OCI-LY1 (cell line): ENCODE results near the gene PALS1.

Experiments used
- H2AFZ ChIP-seq: fragments of 200-600 bp; sonication (generic), shearing (Covaris generic); 2 replicates; pipeline ENCODE4 v1.6.0; 2014; ENCODE audit warnings: antibody characterized with exemption, mild to moderate bottlenecking, low read length
- H3F3A ChIP-seq: fragments of 200-600 bp; sonication (generic), shearing (Covaris generic); 2 replicates; pipeline ENCODE4 v1.6.0; 2014; ENCODE audit warnings: mild to moderate bottlenecking, antibody characterized with exemption, low read length, moderate library complexity; ENCODE audit not compliant: insufficient read depth
- H3K27ac ChIP-seq: fragments of 200-600 bp; sonication (generic); 2 replicates; pipeline ENCODE4 v1.5.1; 2014; ENCODE audit warnings: low read length, mixed run types, mild to moderate bottlenecking, low read depth; ENCODE audit not compliant: poor library complexity, severe bottlenecking
- H3K27me3 ChIP-seq: fragments of 200-600 bp; sonication (generic); 2 replicates; pipeline ENCODE4 v1.6.0; 2014; ENCODE audit warnings: antibody characterized with exemption, mild to moderate bottlenecking, low read length, moderate library complexity; ENCODE audit not compliant: insufficient read depth
- H3K36me3 ChIP-seq: fragments of 200-600 bp; sonication (generic); 2 replicates; pipeline ENCODE4 v1.6.1; 2014; ENCODE audit warnings: mild to moderate bottlenecking, antibody characterized with exemption, low read length, moderate library complexity, mixed read lengths; ENCODE audit not compliant: insufficient read depth
- H3K4me1 ChIP-seq: fragments of 200-600 bp; sonication (generic); 2 replicates; pipeline ENCODE4 v1.5.1; 2014; ENCODE audit warnings: mild to moderate bottlenecking, low read length, moderate library complexity; ENCODE audit not compliant: insufficient read depth, severe bottlenecking
- H3K4me2 ChIP-seq: fragments of 200-600 bp; sonication (generic), shearing (Covaris generic); 2 replicates; pipeline ENCODE4 v1.6.1; 2014; ENCODE audit warnings: low read length
- H3K4me3 ChIP-seq: fragments of 200-600 bp; sonication (generic); 2 replicates; pipeline ENCODE4 v1.5.1; 2014; ENCODE audit warnings: low read length, low read depth, mild to moderate bottlenecking, mixed read lengths; ENCODE audit not compliant: poor library complexity, severe bottlenecking
- H3K79me2 ChIP-seq: fragments of 200-600 bp; shearing (Covaris generic); 2 replicates; pipeline ENCODE4 v1.6.1; 2016; ENCODE audit warnings: mixed run types, low read length, mixed read lengths; ENCODE audit not compliant: insufficient read depth
- H3K9ac ChIP-seq: fragments of 200-600 bp; sonication (generic), shearing (Covaris generic); 2 replicates; pipeline ENCODE4 v1.6.1; 2014; ENCODE audit warnings: mild to moderate bottlenecking, low read length, mixed read lengths
- H3K9me2 ChIP-seq: fragments of 200-600 bp; sonication (generic), shearing (Covaris generic); 2 replicates; pipeline ENCODE4 v1.6.1; 2014; ENCODE audit warnings: low read depth, mild to moderate bottlenecking, low read length, mixed read lengths
- H3K9me3 ChIP-seq: fragments of 200-600 bp; shearing (Covaris generic); 2 replicates; pipeline ENCODE4 v1.6.1; 2014; ENCODE audit warnings: low read length, mixed read lengths
- H4K20me1 ChIP-seq: fragments of 200-600 bp; sonication (generic), shearing (Covaris generic); 2 replicates; pipeline ENCODE4 v1.6.0; 2016; ENCODE audit warnings: mild to moderate bottlenecking, low read length; ENCODE audit not compliant: insufficient read depth
- EZH2 ChIP-seq: fragments of 200-600 bp; sonication (generic), shearing (Covaris generic); IDR thresholded peaks from 2 replicates; pipeline ENCODE4 v1.8.0; 2017; ENCODE audit warnings: borderline replicate concordance, mixed run types, mild to moderate bottlenecking, antibody characterized with exemption, low read length, moderate library complexity, mixed read lengths
- TF ChIP-seq, protein P1 (sequence below): fragments of 200-600 bp; sonication (generic), shearing (Covaris generic); IDR thresholded peaks from 2 replicates; pipeline ENCODE4 v1.5.1; 2017; ENCODE audit warnings: mild to moderate bottlenecking, antibody characterized with exemption, low read length, moderate library complexity, mixed read lengths

The PALS1 gene

DNA sequence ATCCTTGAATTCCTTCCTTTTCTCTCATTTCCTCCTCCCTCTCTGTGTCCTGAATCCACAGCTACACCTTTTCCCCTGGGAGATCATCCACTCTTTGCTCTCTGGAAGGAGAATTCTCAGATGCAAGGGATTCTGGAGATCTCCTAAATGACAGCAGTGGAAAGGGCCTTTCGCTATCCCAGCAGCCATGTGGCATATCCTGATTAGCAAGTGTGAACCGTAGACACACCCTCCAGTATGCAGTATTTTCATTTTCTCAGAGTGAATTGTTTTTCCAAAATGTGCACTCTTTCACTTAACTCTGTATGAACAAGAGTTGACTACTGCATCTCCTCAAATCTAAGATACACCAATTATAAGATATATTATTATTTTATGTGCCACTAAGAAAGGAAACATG lies 46.0 kb upstream of the PALS1 start:
- Histone ChIP-seq H3K79me2 (no peaks in the 10 kb centered on the region), H3F3A (no peaks in the 10 kb centered on the region), H3K9me2 (no peaks in the 10 kb centered on the region), H3K4me2 (no peak overlapping the region), H2AFZ (no peak overlapping the region), H3K4me1 (no peaks in the 10 kb centered on the region), H3K27ac (no peak overlapping the region), H3K9me3 (no peaks in the 10 kb centered on the region), H3K4me3 (no peak overlapping the region), H4K20me1 (no peaks in the 10 kb centered on the region), H3K9ac (no peak overlapping the region), H3K27me3 (no peaks in the 10 kb centered on the region), H3K36me3 (no peaks in the 10 kb centered on the region)
- TF ChIP-seq, protein P1, sequence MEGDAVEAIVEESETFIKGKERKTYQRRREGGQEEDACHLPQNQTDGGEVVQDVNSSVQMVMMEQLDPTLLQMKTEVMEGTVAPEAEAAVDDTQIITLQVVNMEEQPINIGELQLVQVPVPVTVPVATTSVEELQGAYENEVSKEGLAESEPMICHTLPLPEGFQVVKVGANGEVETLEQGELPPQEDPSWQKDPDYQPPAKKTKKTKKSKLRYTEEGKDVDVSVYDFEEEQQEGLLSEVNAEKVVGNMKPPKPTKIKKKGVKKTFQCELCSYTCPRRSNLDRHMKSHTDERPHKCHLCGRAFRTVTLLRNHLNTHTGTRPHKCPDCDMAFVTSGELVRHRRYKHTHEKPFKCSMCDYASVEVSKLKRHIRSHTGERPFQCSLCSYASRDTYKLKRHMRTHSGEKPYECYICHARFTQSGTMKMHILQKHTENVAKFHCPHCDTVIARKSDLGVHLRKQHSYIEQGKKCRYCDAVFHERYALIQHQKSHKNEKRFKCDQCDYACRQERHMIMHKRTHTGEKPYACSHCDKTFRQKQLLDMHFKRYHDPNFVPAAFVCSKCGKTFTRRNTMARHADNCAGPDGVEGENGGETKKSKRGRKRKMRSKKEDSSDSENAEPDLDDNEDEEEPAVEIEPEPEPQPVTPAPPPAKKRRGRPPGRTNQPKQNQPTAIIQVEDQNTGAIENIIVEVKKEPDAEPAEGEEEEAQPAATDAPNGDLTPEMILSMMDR = no peak
- no peak for TF ChIP-seq EZH2

DNA sequence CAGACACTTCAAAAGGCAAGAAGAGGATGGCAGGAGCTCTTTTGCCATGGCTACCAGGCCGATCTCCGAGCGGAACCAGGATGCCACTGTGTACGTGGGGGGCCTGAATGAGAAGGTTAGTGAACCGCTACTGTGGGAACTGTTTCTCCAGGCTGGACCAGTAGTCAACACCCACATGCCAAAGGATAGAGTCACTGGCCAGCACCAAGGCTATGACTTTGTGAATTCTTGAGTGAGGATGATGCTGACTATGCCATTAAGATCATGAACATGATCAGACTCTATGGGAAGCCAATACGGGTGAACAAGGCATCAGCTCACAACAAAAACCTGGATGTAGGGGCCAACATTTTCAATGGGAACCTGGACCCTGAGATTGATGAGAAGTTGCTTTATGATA lies 42.2 kb upstream of the PALS1 start:
- Histone ChIP-seq H3K4me3 (no peak overlapping the region), H4K20me1 (no peaks in the 10 kb centered on the region), H3K4me2 (no peak overlapping the region), H3K27ac (no peak overlapping the region), H3F3A (no peaks in the 10 kb centered on the region), H3K9ac (no peak overlapping the region), H3K9me3 (no peaks in the 10 kb centered on the region), H3K36me3 (no peaks in the 10 kb centered on the region), H3K4me1 (no peaks in the 10 kb centered on the region), H2AFZ (no peak overlapping the region), H3K79me2 (no peaks in the 10 kb centered on the region), H3K27me3 (no peaks in the 10 kb centered on the region), H3K9me2 (no peaks in the 10 kb centered on the region)
- TF ChIP-seq EZH2 = no peak
- TF ChIP-seq, protein P1 = no peak

DNA sequence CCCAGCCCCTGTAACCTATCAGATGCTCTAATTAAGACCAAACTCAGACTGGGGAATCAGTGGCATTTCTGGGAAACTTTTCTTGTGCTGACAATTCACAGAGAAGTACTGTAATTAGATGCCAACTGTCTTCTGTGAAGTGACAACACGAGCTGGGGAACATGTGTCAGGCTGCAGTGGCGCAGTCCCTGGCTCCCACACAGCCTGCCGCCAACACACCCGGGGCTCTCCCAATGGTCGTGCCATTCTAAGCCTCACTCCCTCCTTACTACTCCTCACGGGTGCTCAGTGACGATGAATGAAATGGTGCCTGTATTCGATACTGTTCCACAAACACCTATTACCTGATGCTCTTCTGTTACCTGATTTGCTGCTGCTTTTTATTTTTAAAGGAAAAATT lies 33.4 kb upstream of the PALS1 start:
- H3F3A ChIP-seq = no peaks in the 10 kb centered on the region
- no peaks in the 10 kb centered on the region for H3K9me3 ChIP-seq
- TF ChIP-seq EZH2 = no peak
- TF ChIP-seq, protein P1 = no peak
- no peak overlapping the region for H3K4me2 ChIP-seq
- no peaks in the 10 kb centered on the region for H3K36me3 ChIP-seq
- H3K4me1 ChIP-seq = no peaks in the 10 kb centered on the region
- no peak overlapping the region for H3K4me3 ChIP-seq
- H3K9ac ChIP-seq = no peak overlapping the region
- H3K79me2 ChIP-seq = no peaks in the 10 kb centered on the region
- no peaks in the 10 kb centered on the region for H3K9me2 ChIP-seq
- no peaks in the 10 kb centered on the region for H4K20me1 ChIP-seq
- H2AFZ ChIP-seq = no peak overlapping the region
- no peak overlapping the region for H3K27ac ChIP-seq
- H3K27me3 ChIP-seq = no peaks in the 10 kb centered on the region
